Measurements from ENCODE around the gene MAST4. TPM values are rescaled to one million over a fixed set of nuclear protein-coding genes. Genes with fewer than 3 reads are reported as not detected.
"Not testable (repeated sequence)": the region's sequence is repeated elsewhere in the genome, so short reads cannot be mapped to it uniquely, and the experiment has no call there.

MAST4 gene
- total RNA-seq, 1 donor from 2014 or later, result 19.0 TPM

DNA sequence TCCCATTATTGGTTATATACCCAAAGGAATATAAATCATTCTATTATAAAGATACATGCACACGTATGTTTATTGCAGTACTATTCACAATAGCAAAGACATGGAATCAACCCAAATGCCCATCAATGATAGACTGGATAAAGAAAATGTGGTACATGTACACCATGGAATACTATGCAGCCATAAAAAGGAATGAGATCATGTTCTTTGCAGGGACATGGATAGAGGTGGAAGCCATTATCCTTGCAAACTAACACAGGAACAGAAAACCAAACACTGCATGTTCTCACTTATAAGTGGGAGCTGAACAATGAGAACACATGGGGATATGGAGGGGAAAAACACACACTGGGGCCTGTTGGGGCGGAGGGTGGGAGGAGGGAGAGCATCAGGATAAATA is 99.6 kb downstream of the MAST4 start:
- H3K27ac Mint-ChIP-seq; H3K9me3 Mint-ChIP-seq; H3K36me3 Mint-ChIP-seq (ENCODE audit: low read depth); DNase-seq (ENCODE audit: low spot score); H3K4me3 Mint-ChIP-seq; H3K4me1 Mint-ChIP-seq (ENCODE audit: low read depth); intact Hi-C loops (cut with micrococcal nuclease): not testable (repeated sequence)
- H3K27me3 Mint-ChIP-seq (ENCODE audit: insufficient read depth), result peaks cover 21% of the 10 kb centered on the region

DNA sequence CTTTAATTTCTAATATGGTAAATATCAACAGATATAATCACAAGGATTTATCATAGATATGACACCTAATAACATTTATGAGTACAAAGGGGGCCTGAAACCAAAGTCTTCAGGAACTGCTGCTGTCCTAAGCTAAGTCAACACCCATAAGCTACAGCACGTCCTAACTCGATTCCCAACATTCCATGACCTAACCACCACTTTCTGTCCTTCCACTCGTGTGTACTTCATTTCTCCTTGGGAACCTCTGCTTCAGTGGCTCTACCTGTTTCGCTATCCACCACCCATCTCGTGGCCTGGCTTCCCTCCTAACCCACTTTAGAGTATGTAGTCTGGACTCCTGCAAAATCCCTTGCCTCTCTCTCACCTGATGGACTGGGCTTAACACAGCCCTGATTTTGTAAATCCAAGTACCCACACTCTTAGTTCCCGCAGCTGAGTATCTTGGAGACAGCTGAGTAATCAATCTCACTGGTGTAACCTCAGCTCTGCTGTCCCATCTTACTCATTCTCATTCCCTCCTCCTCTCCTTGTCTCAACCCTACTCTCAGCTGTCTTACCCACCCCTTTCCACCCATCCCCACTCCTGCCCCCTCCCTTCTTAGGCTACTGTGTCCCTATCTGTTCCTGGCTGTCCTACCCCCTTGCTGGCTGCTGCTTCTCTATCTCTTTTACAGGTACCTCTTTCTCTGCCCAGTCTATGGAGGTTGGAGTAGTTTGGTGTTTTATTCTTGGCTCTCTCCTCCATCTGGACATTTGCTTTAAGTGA is 101.8 kb downstream of the MAST4 start:
- H3K4me3 Mint-ChIP-seq, result no peak overlapping the region
- no peak overlapping the region for H3K27ac Mint-ChIP-seq
- H3K36me3 Mint-ChIP-seq (ENCODE audit: low read depth), result no peaks in the 10 kb centered on the region
- peaks cover 18% of the 10 kb centered on the region for H3K27me3 Mint-ChIP-seq (ENCODE audit: insufficient read depth)
- intact Hi-C loops (cut with micrococcal nuclease), result no loop called here
- peaks cover 5% of the 10 kb centered on the region for H3K4me1 Mint-ChIP-seq (ENCODE audit: low read depth)
- DNase-seq (ENCODE audit: low spot score), result no peak
- H3K9me3 Mint-ChIP-seq, result peaks cover 8% of the 10 kb centered on the region

DNA sequence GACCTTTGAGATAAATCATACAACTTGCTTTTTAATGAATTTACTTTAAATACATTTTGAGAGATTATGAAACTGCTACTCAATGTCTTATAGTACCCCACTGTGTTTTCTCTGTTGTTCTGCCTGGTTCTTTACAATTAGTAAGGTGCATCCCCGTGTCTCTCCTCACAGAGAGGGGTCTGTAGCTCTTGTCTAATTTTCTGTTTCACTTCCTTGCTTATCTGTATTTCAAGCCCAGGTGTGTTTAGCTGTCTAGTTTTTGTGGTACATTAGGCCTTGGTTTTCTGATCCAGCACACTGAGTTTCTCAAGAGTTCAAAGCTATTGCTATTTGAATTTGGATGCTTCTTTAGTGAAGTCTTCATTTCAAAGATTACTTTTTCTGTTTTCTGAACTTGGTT is 105.1 kb downstream of the MAST4 start:
- Mint-ChIP-seq H3K27me3 (ENCODE audit: insufficient read depth) (peaks cover 15% of the 10 kb centered on the region), H3K4me3 (no peak overlapping the region), H3K36me3 (ENCODE audit: low read depth) (no peaks in the 10 kb centered on the region), H3K9me3 (peaks cover 3% of the 10 kb centered on the region), H3K4me1 (ENCODE audit: low read depth) (peaks cover 3% of the 10 kb centered on the region), H3K27ac (no peak overlapping the region)
- intact Hi-C loops (cut with micrococcal nuclease), result no loop called here
- DNase-seq (ENCODE audit: low spot score), result no peak

DNA sequence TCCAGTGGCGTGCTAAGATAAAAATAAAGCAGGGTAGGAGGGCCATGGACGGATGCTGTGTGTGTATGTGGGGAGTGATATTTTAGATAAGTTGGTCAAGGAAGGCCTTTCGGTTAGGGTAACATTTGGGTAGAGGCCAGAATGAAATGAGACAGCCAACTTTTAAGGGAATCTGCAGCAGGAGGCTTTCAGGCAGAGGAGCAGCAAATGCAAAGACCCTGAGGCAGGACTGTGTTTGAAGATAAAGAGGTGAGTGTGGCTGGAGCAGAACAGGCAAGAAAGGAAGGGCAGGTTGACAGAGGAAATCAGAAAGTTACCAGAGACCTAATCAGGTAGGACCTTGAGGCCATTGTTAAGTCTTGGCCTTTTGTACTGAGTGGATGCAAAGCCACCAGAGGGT is 106.2 kb downstream of the MAST4 start:
- no peak for DNase-seq (ENCODE audit: low spot score)
- H3K27ac Mint-ChIP-seq, result no peak overlapping the region
- peaks cover 1% of the 10 kb centered on the region for H3K9me3 Mint-ChIP-seq
- H3K4me3 Mint-ChIP-seq, result no peak overlapping the region
- H3K36me3 Mint-ChIP-seq (ENCODE audit: low read depth), result no peaks in the 10 kb centered on the region
- H3K4me1 Mint-ChIP-seq (ENCODE audit: low read depth), result peaks cover 3% of the 10 kb centered on the region
- intact Hi-C loops (cut with micrococcal nuclease), result no loop called here
- peaks cover 15% of the 10 kb centered on the region for H3K27me3 Mint-ChIP-seq (ENCODE audit: insufficient read depth)

DNA sequence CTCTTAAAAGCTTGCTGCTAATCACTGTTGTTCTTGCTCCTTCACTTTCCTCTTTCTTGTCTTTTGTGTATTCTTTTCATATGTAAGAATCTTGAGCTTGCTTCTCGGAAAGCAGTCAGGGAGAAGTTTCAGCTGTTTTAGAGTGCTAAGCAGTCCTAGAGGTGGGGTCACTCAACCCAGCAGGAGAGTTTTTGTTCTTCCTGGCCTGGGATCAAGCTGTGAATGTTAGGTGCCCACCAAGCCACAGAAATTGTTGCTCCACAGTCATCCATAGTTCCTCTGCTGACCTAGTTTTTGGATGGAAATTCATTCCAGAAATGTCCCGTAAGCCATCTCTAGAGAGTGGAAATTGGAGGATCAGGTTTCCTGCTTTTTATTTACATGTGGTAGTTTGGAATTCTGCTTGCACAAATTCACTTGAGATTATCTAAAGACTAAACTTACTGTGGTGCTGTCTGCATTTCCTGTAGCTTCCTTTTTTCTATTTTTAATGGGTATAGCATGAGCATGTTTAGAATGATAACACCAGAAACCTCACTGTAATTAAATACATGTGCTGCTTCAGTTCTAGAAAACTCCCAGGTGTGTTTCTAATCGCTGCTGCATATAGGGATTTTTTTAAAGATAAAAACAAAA is 108.7 kb downstream of the MAST4 start:
- Mint-ChIP-seq H3K4me1 (ENCODE audit: low read depth) (peaks cover 12% of the 10 kb centered on the region), H3K36me3 (ENCODE audit: low read depth) (no peaks in the 10 kb centered on the region)

DNA sequence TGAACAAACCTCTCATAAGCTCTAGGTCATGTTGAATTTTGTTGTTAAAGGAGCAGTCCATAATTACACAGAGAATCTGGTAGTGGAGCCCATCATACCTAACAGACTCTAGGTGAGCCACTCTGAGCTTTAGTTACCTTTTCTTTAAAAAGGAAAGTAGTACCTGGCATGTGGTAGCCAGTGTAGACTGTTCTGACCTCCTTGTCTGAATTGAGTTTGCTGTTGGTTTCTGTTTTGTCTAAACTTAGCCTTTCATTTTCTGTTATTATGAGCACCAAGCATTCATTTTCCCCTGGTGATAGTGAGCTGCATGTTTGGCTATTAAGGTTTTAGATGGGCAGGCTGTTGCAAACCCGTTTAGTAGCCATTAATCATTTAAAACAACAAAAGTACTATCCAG is 112.2 kb downstream of the MAST4 start:
- Mint-ChIP-seq H3K4me1 (ENCODE audit: low read depth) (peaks cover 12% of the 10 kb centered on the region), H3K36me3 (ENCODE audit: low read depth) (no peaks in the 10 kb centered on the region), H3K27ac (no peak overlapping the region), H3K4me3 (no peak overlapping the region), H3K27me3 (ENCODE audit: insufficient read depth) (no peaks in the 10 kb centered on the region), H3K9me3 (peaks cover 10% of the 10 kb centered on the region)
- DNase-seq (ENCODE audit: low spot score), result no peak
- intact Hi-C loops (cut with micrococcal nuclease), result no loop called here

More for the DNA sequence above, 108.7 kb downstream of the MAST4 start:
- no peak overlapping the region for H3K27ac Mint-ChIP-seq
- intact Hi-C loops (cut with micrococcal nuclease), result no loop called here
- no peak for DNase-seq (ENCODE audit: low spot score)
- H3K27me3 Mint-ChIP-seq (ENCODE audit: insufficient read depth), result peaks cover 4% of the 10 kb centered on the region
- peaks cover 4% of the 10 kb centered on the region for H3K9me3 Mint-ChIP-seq
- no peak overlapping the region for H3K4me3 Mint-ChIP-seq

DNA sequence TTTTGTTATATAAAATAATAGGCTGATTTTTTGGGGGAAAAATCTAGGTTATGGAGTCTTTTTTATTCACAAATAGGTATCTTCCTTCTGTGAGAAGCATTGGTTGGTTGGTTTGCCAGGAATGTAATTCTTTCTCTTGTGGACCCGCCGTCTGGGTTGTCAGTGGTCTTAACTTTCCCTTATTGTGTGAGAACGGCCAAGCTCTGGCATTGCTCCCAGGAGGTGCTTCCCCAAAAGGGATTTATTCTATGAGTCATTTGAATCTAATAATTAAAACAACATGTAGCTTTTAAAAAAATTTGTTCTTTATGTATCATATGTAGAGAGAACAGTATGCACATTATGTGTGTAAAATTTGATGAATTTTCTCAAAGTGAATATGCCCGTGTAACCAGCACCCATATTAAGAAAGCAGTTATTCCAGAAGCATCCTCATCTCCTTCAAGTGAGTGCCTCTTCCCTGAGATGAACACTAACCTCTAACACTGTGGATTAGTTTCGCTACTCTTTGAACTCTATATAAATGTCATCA is 114.4 kb downstream of the MAST4 start:
- Mint-ChIP-seq H3K27me3 (ENCODE audit: insufficient read depth) (no peaks in the 10 kb centered on the region), H3K9me3 (peaks cover 10% of the 10 kb centered on the region), H3K4me3 (no peak overlapping the region), H3K4me1 (ENCODE audit: low read depth) (peaks cover 16% of the 10 kb centered on the region), H3K36me3 (ENCODE audit: low read depth) (no peaks in the 10 kb centered on the region), H3K27ac (no peak overlapping the region)
- intact Hi-C loops (cut with micrococcal nuclease), result no loop called here
- DNase-seq (ENCODE audit: low spot score), result no peak

DNA sequence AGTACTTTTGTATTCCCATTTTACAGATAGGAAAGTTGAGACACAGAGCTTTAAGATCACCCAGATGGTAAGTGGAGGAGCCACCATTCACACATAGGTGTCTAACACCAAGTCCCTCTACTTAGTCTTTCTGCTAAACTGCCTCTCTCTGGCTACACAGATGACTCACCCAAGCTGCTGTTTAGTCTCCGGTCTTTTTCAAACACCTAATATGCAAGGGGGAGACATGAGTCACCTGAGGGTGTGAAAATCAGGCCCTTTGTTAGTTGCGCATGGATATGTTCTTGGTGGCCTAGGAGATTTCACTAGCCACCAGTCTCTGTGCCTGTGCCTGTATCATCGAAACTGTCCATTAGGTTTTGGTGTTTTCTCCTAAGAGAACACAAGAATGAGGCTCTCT is 117.8 kb downstream of the MAST4 start:
- Mint-ChIP-seq H3K27me3 (ENCODE audit: insufficient read depth) (peaks cover 4% of the 10 kb centered on the region), H3K27ac (no peak overlapping the region), H3K9me3 (peaks cover 6% of the 10 kb centered on the region), H3K4me3 (no peak overlapping the region), H3K4me1 (ENCODE audit: low read depth) (peaks cover 5% of the 10 kb centered on the region), H3K36me3 (ENCODE audit: low read depth) (no peaks in the 10 kb centered on the region)
- intact Hi-C loops (cut with micrococcal nuclease), result no loop called here
- DNase-seq (ENCODE audit: low spot score), result no peak

DNA sequence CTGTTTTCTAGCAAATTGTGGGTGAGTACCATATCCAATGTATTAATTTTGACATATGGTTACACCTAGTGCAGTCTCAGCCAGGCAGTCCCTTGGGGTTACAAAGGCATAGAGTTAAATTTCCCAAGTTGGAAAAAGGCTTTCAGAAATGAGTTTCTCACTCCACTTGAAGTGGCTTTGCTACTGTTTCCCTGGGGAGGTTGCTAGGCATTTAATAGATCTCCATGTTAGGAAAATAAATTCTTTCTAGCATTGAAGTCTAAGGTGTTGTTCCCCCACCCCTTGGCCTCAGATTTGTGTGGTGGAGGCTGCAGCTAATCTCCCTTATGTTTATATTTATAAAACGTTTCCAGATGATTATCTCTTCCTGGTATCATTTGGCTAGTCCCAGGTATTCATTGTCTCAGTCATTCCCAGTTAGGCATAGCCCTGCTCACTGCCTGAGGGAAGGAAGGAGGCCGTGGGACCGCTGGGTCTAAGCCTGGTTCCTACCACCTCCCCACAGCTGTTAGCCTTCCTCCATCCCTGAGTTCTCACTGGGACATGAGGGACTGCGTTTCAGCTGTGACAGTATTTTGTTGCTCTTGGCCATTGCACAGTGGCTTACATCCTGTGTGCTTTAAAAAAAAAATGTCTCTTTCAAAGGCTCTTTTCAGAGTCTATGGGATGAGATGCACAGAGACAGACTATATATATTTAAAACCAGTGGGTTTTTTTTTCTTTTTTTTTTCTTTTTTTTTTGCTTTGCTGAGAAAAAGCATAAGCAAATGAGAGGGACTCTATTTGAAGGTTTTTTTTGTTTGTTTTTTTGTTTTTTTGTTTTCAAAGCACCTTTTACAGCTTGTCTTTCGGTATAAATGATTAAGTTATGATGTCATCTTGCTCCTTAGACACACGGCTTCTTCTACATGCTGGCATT is 121.5 kb downstream of the MAST4 start:
- H3K4me1 Mint-ChIP-seq (ENCODE audit: low read depth), result peaks cover 10% of the 10 kb centered on the region
- intact Hi-C loops (cut with micrococcal nuclease), result no loop called here
- no peaks in the 10 kb centered on the region for H3K9me3 Mint-ChIP-seq
- no peak overlapping the region for H3K4me3 Mint-ChIP-seq
- DNase-seq (ENCODE audit: low spot score), result no peak
- H3K27ac Mint-ChIP-seq, result no peak overlapping the region
- H3K27me3 Mint-ChIP-seq (ENCODE audit: insufficient read depth), result peaks cover 11% of the 10 kb centered on the region
- peaks cover 3% of the 10 kb centered on the region for H3K36me3 Mint-ChIP-seq (ENCODE audit: low read depth)

DNA sequence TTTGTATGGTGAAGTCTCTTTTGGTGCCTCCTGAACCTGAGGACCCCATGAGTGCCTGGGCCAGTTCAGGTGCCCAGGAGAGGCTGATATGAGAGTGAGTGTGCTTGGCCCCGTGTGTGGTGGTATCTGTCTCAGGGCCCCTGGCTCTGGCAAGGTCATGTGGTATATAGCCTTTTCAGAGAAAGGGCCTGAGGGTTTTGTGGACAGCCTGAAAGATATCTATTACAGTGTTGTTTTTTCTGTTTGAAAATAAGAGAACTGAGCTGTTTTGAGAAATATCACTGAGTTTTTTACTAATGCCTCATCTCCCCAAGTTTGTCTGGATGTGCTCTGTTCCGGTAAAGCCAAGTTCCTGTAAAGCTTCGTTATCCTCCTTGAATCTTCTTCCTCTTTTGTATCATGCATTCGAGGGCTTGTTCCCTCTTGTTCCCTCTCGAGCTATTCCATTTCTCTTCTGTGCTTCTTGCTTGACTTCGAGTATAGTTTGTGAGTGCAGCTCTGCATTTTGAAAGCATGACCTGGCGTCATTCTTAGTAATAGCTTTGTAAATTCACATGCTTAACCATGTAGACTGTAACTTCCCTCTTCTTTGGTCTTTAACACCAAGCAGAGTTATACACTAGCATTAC is 122.3 kb downstream of the MAST4 start:
- intact Hi-C loops (cut with micrococcal nuclease), result no loop called here
- DNase-seq (ENCODE audit: low spot score), result no peak
- peaks cover 10% of the 10 kb centered on the region for H3K4me1 Mint-ChIP-seq (ENCODE audit: low read depth)
- H3K27me3 Mint-ChIP-seq (ENCODE audit: insufficient read depth), result peaks cover 11% of the 10 kb centered on the region
- H3K4me3 Mint-ChIP-seq, result no peak overlapping the region
- no peak overlapping the region for H3K27ac Mint-ChIP-seq
- no peaks in the 10 kb centered on the region for H3K9me3 Mint-ChIP-seq
- H3K36me3 Mint-ChIP-seq (ENCODE audit: low read depth), result peaks cover 3% of the 10 kb centered on the region

DNA sequence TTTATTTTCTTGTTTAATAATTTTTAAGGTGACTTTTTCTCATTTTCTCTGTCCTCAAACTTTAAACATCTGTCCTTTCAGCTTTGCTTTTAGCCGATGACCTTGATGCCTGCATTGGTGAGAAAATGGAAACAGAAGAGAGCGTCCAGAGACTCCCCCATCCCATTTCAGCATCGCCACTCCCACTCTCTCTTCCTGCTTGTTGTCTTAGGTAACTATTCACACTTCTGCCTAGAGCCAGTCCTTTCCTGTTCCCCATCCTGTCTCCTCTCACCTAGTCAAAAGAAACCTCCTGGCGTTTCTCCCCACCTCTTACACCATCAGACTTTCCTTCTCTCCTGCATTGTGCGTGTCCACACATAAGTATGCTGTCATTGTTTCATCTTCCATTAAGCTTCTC is 124.6 kb downstream of the MAST4 start:
- Mint-ChIP-seq H3K27me3 (ENCODE audit: insufficient read depth) (peaks cover 11% of the 10 kb centered on the region), H3K9me3 (no peaks in the 10 kb centered on the region), H3K4me3 (no peak overlapping the region), H3K4me1 (ENCODE audit: low read depth) (peaks cover 6% of the 10 kb centered on the region), H3K27ac (no peak overlapping the region), H3K36me3 (ENCODE audit: low read depth) (peaks cover 3% of the 10 kb centered on the region)
- DNase-seq (ENCODE audit: low spot score), result no peak
- intact Hi-C loops (cut with micrococcal nuclease), result no loop called here

DNA sequence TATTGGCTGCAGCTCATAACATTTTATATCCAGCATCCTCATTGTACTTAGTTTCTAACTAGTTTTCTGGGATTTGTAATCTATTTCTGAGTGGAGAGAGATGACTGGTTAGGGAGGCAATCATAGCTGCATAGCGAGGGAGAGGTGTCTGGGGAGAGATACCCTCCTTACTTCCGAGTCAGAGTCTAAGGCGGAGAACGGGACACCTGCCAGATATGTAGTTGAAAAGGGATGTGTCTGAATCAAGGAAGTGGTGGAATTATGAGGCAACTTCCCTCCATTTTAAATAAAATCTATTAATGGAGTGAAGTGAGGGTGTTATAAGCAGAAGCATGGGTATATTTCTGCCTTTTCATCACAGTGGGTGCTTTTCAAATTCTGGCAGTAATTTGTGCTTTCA is 126.5 kb downstream of the MAST4 start:
- intact Hi-C loops (cut with micrococcal nuclease), result no loop called here
- H3K36me3 Mint-ChIP-seq (ENCODE audit: low read depth), result peaks cover 4% of the 10 kb centered on the region
- DNase-seq (ENCODE audit: low spot score), result no peak
- H3K4me3 Mint-ChIP-seq, result no peak overlapping the region
- peaks cover 15% of the 10 kb centered on the region for H3K27me3 Mint-ChIP-seq (ENCODE audit: insufficient read depth)
- no peaks in the 10 kb centered on the region for H3K9me3 Mint-ChIP-seq
- no peak overlapping the region for H3K27ac Mint-ChIP-seq
- H3K4me1 Mint-ChIP-seq (ENCODE audit: low read depth), result peaks cover 6% of the 10 kb centered on the region
